ENCODE data around the gene SLC6A9. TPM values are rescaled to one million over a fixed set of nuclear protein-coding genes. Genes with fewer than 3 reads are reported as not detected.

The SLC6A9 gene
- total and polyA plus RNA-seq, 2 experiments from 2014 or later = 4.9 to 13.2 TPM

DNA sequence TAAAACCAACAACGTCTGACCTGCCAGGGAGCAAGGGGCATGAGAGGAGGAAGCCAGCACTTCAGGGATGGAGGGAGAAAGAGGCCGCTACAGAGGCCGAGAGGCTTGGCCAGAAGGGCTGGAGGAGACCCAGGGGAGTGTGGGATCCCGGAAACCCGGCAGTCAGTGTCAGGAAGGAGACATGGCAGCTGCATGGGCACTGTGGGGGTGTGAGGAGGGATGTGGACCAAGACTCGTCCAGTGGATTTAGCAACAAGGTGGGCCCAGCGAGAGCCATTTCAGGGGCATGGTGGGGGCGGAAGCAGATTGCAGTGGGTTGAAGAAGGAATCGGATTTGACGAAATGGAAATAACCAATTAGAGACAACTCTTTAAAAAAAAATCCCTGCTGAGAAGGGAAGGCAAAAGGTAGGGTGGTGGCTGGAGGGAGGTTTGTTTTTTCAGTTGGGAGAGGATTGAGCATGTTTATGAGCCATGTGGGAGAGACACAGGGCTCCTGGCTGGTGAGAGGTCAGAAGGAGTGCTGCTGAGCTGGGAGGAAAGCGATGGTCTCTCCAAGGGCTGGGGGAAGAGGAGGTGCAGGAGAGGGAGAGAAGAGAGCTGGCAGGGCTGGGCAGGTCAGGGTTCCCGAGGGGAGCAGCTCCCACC is 47.9 kb downstream of the SLC6A9 start:
- no peak overlapping the region for H3K27ac ChIP-seq

GRCh38 chr1:43982808-43983207 is 48.5 kb downstream of the SLC6A9 start:
- no peak for TF ChIP-seq CTCF (IDR thresholded peaks at IDR 0.05; ENCODE audit: low read depth, low read length)
- DNase-seq (ENCODE audit: low read depth in 1 of 2, low spot score in 1 of 2) = no peak
- H3K27ac ChIP-seq = no peak overlapping the region
- H3K36me3 ChIP-seq = peaks cover 2% of the 10 kb centered on the region
- no peaks in the 10 kb centered on the region for H3K27me3 ChIP-seq
- H3K4me3 ChIP-seq = no peak overlapping the region
- no peaks in the 10 kb centered on the region for H3K4me1 ChIP-seq (ENCODE audit: low read depth)
- H3K9me3 ChIP-seq (ENCODE audit: low read depth) = no peaks in the 10 kb centered on the region

More for the DNA sequence above, 47.9 kb downstream of the SLC6A9 start:
- H3K4me1 ChIP-seq (ENCODE audit: low read depth) = no peaks in the 10 kb centered on the region
- H3K27me3 ChIP-seq = no peaks in the 10 kb centered on the region
- no peak for TF ChIP-seq CTCF (IDR thresholded peaks at IDR 0.05; ENCODE audit: low read depth, low read length)
- DNase-seq (ENCODE audit: low read depth in 1 of 2, low spot score in 1 of 2) = no peak
- H3K4me3 ChIP-seq = no peak overlapping the region
- H3K9me3 ChIP-seq (ENCODE audit: low read depth) = no peaks in the 10 kb centered on the region
- no peaks in the 10 kb centered on the region for H3K36me3 ChIP-seq

GRCh38 chr1:43982241-43982640 is 49.0 kb downstream of the SLC6A9 start:
- H3K4me3 ChIP-seq = no peak overlapping the region
- no peaks in the 10 kb centered on the region for H3K4me1 ChIP-seq (ENCODE audit: low read depth)
- no peaks in the 10 kb centered on the region for H3K27me3 ChIP-seq
- TF ChIP-seq CTCF (IDR thresholded peaks at IDR 0.05; ENCODE audit: low read depth, low read length) = no peak
- no peak overlapping the region for H3K27ac ChIP-seq
- H3K36me3 ChIP-seq = peaks cover 7% of the 10 kb centered on the region
- no peaks in the 10 kb centered on the region for H3K9me3 ChIP-seq (ENCODE audit: low read depth)
- no peak for DNase-seq (ENCODE audit: low read depth in 1 of 2, low spot score in 1 of 2)

DNA sequence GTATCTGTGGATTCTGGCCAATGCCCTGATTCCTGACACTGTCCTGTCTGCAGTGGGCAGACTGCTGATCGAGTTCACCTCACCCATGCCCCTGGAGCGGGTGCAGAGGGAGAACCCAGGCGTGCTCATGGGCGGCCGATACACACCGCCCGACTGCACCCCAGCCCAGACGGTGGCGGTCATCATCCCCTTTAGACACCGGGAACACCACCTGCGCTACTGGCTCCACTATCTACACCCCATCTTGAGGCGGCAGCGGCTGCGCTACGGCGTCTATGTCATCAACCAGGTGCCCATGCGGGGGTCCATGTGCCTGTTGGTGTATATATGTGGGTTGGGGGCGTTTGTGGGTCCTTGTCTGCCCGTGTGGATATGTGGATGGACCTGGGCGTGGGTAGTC is 49.6 kb downstream of the SLC6A9 start:
- H3K4me3 ChIP-seq = no peak overlapping the region
- no peaks in the 10 kb centered on the region for H3K9me3 ChIP-seq (ENCODE audit: low read depth)
- no peak for DNase-seq (ENCODE audit: low read depth in 1 of 2, low spot score in 1 of 2)
- H3K4me1 ChIP-seq (ENCODE audit: low read depth) = no peaks in the 10 kb centered on the region
- no peak for TF ChIP-seq CTCF (IDR thresholded peaks at IDR 0.05; ENCODE audit: low read depth, low read length)
- peaks cover 7% of the 10 kb centered on the region for H3K36me3 ChIP-seq
- H3K27me3 ChIP-seq = no peaks in the 10 kb centered on the region
- H3K27ac ChIP-seq = no peak overlapping the region

DNA sequence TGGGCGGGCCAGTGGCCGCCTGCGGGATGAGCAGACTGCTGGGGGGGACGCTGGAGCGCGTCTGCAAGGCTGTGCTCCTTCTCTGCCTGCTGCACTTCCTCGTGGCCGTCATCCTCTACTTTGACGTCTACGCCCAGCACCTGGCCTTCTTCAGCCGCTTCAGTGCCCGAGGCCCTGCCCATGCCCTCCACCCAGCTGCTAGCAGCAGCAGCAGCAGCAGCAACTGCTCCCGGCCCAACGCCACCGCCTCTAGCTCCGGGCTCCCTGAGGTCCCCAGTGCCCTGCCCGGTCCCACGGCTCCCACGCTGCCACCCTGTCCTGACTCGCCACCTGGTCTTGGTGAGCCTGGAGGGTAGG is 50.1 kb downstream of the SLC6A9 start:
- Histone ChIP-seq H3K4me1 (ENCODE audit: low read depth) (no peaks in the 10 kb centered on the region), H3K27me3 (no peaks in the 10 kb centered on the region), H3K36me3 (peaks cover 11% of the 10 kb centered on the region), H3K4me3 (no peak overlapping the region), H3K9me3 (ENCODE audit: low read depth) (no peaks in the 10 kb centered on the region), H3K27ac (no peak overlapping the region)
- no peak for DNase-seq (ENCODE audit: low read depth in 1 of 2, low spot score in 1 of 2)
- no peak for TF ChIP-seq CTCF (IDR thresholded peaks at IDR 0.05; ENCODE audit: low read depth, low read length)

All from cardiac muscle cell (in vitro differentiated cells and primary cell).